Stimulated activated naive B cell treated with anti-CD40 and anti-IgM and Interleukin-4, amounts not matched to agents 10 μg/mL and 1 μg/mL and 100 μg/mL, for 72 hours (primary cell): ENCODE measurements around the gene STAP2.

Experiments
- ATAC-seq, 2 donors: fragments of 150-1000 bp; cut with Tn5 transposase; replicated peaks; 2 replicates each; pipeline ENCODE4 v1.10.0; 2021; ENCODE audit warnings: moderate library complexity in 1 of 2
- DNase-seq: peaks from one replicate; pipeline ENCODE4 v3.0.0; 2021
- H3K27ac Mint-ChIP-seq: one replicate; pipeline ENCODE4 v1.8.0; 2022; ENCODE audit warnings: mild to moderate bottlenecking, mixed read lengths
- H3K27me3 Mint-ChIP-seq, 2 donors: one replicate each; pipeline ENCODE4 v1.8.0; 2022; ENCODE audit warnings: mixed read lengths in 2 of 2
- H3K36me3 Mint-ChIP-seq, 2 donors: one replicate each; pipeline ENCODE4 v1.8.0; 2022; ENCODE audit warnings: mixed read lengths in 2 of 2, mild to moderate bottlenecking in 1 of 2
- H3K4me1 Mint-ChIP-seq, 2 donors: one replicate each; pipeline ENCODE4 v1.8.0; 2022; ENCODE audit warnings: mixed read lengths in 2 of 2, mild to moderate bottlenecking in 1 of 2
- H3K4me3 Mint-ChIP-seq, 2 donors: one replicate each; pipeline ENCODE4 v1.8.0; 2022; ENCODE audit warnings: mild to moderate bottlenecking in 2 of 2, mixed read lengths in 2 of 2, moderate library complexity in 1 of 2
- H3K9me3 Mint-ChIP-seq, 2 donors: one replicate each; pipeline ENCODE4 v1.8.0; 2022; ENCODE audit warnings: mixed read lengths in 2 of 2, mild to moderate bottlenecking in 1 of 2

The STAP2 gene

GRCh38 chr19:4365791-4366665 is 27.4 kb upstream of the STAP2 start:
- Mint-ChIP-seq H3K4me3 (peak overlapping the region in 1 of 2 donors; percentile 19), H3K9me3 (no peaks in the 10 kb centered on the region), H3K27ac (peak overlapping the region; percentile 87), H3K27me3 (no peaks in the 10 kb centered on the region), H3K4me1 (peaks cover 33 to 41% of the 10 kb centered on the region in 2 donors), H3K36me3 (peaks cover 27 to 49% of the 10 kb centered on the region in 2 donors)
- DNase-seq (no peak), ATAC-seq (no peak)

GRCh38 chr19:4365341-4365740 is 26.7 kb upstream of the STAP2 start:
- Mint-ChIP-seq H3K9me3 (no peaks in the 10 kb centered on the region), H3K36me3 (peaks cover 29 to 53% of the 10 kb centered on the region in 2 donors), H3K27me3 (no peaks in the 10 kb centered on the region), H3K4me3 (no peak overlapping the region), H3K27ac (no peak overlapping the region), H3K4me1 (peaks cover 27 to 41% of the 10 kb centered on the region in 2 donors)
- DNase-seq, result no peak
- no peak for ATAC-seq

- Mint-ChIP-seq H3K36me3 (peaks cover 30 to 55% of the 10 kb centered on the region in 2 donors), H3K27ac (peak overlapping the region; percentile 83), H3K27me3 (no peaks in the 10 kb centered on the region), H3K9me3 (no peaks in the 10 kb centered on the region), H3K4me1 (peaks cover 21 to 28% of the 10 kb centered on the region in 2 donors), H3K4me3 (no peak overlapping the region)
- ATAC-seq (no peak), DNase-seq (no peak)
Measured at GRCh38 chr19:4363571-4364304, 25.1 kb upstream of the STAP2 start.

- Mint-ChIP-seq H3K27ac (peak overlapping the region; percentile 79), H3K4me3 (no peak overlapping the region), H3K4me1 (peaks cover 14 to 21% of the 10 kb centered on the region in 2 donors), H3K9me3 (no peaks in the 10 kb centered on the region), H3K27me3 (no peaks in the 10 kb centered on the region), H3K36me3 (peaks cover 24 to 54% of the 10 kb centered on the region in 2 donors)
- ATAC-seq (peak in 1 of 2 donors; percentile 18), DNase-seq (no peak)
Measured at GRCh38 chr19:4362831-4363545, 24.4 kb upstream of the STAP2 start.

- H3K27me3 Mint-ChIP-seq, result no peaks in the 10 kb centered on the region
- no peaks in the 10 kb centered on the region for H3K9me3 Mint-ChIP-seq
- H3K4me3 Mint-ChIP-seq, result no peak overlapping the region
- peaks cover 7 to 18% of the 10 kb centered on the region in 2 donors for H3K4me1 Mint-ChIP-seq
- no peak for ATAC-seq
- H3K27ac Mint-ChIP-seq, result peak overlapping the region; percentile 79
- peaks cover 21 to 50% of the 10 kb centered on the region in 2 donors for H3K36me3 Mint-ChIP-seq
- DNase-seq, result no peak
Measured at GRCh38 chr19:4362101-4362828, 23.6 kb upstream of the STAP2 start.

- Mint-ChIP-seq H3K9me3 (no peaks in the 10 kb centered on the region), H3K4me3 (no peak overlapping the region), H3K27me3 (no peaks in the 10 kb centered on the region), H3K36me3 (peaks cover 18 to 48% of the 10 kb centered on the region in 2 donors), H3K27ac (peak overlapping the region; percentile 92), H3K4me1 (peaks cover 6 to 16% of the 10 kb centered on the region in 2 donors)
- ATAC-seq (no peak), DNase-seq (no peak)
Measured at GRCh38 chr19:4361152-4362046, 22.8 kb upstream of the STAP2 start.

GRCh38 chr19:4360641-4361151 is 22.1 kb upstream of the STAP2 start:
- Mint-ChIP-seq H3K9me3 (no peaks in the 10 kb centered on the region), H3K4me1 (peaks cover 6 to 16% of the 10 kb centered on the region in 2 donors), H3K4me3 (peak overlapping the region in 1 of 2 donors; percentile 22), H3K27me3 (no peaks in the 10 kb centered on the region), H3K36me3 (peaks cover 23 to 53% of the 10 kb centered on the region in 2 donors), H3K27ac (peak overlapping the region; percentile 92)
- DNase-seq, result no peak
- no peak for ATAC-seq

GRCh38 chr19:4360081-4360569 is 21.5 kb upstream of the STAP2 start:
- peaks cover 23 to 50% of the 10 kb centered on the region in 2 donors for H3K36me3 Mint-ChIP-seq
- H3K4me1 Mint-ChIP-seq, result peaks cover 6 to 16% of the 10 kb centered on the region in 2 donors
- ATAC-seq, result no peak
- no peaks in the 10 kb centered on the region for H3K27me3 Mint-ChIP-seq
- no peaks in the 10 kb centered on the region for H3K9me3 Mint-ChIP-seq
- no peak for DNase-seq
- peak overlapping the region; percentile 92 for H3K27ac Mint-ChIP-seq
- H3K4me3 Mint-ChIP-seq, result peak overlapping the region in 1 of 2 donors; percentile 22

- Mint-ChIP-seq H3K36me3 (peaks cover 23 to 51% of the 10 kb centered on the region in 2 donors), H3K27ac (peak overlapping the region; percentile 81), H3K27me3 (no peaks in the 10 kb centered on the region), H3K4me3 (no peak overlapping the region), H3K4me1 (peaks cover 6 to 16% of the 10 kb centered on the region in 2 donors), H3K9me3 (no peaks in the 10 kb centered on the region)
- ATAC-seq (peak in 1 of 2 donors; percentile 18), DNase-seq (no peak)
Measured at GRCh38 chr19:4359627-4360000, 21.0 kb upstream of the STAP2 start.

GRCh38 chr19:4358709-4359626 is 20.3 kb upstream of the STAP2 start:
- Mint-ChIP-seq H3K4me1 (peaks cover 6 to 16% of the 10 kb centered on the region in 2 donors), H3K4me3 (no peak overlapping the region), H3K27ac (peak overlapping the region; percentile 81), H3K27me3 (no peaks in the 10 kb centered on the region), H3K9me3 (no peaks in the 10 kb centered on the region), H3K36me3 (peaks cover 23 to 58% of the 10 kb centered on the region in 2 donors)
- no peak for DNase-seq
- ATAC-seq, result no peak

GRCh38 chr19:4357921-4358326 is 19.3 kb upstream of the STAP2 start:
- DNase-seq, result no peak
- H3K27me3 Mint-ChIP-seq, result no peaks in the 10 kb centered on the region
- H3K36me3 Mint-ChIP-seq, result peaks cover 20 to 53% of the 10 kb centered on the region in 2 donors
- H3K4me3 Mint-ChIP-seq, result peak overlapping the region in 1 of 2 donors; percentile 46
- no peaks in the 10 kb centered on the region for H3K9me3 Mint-ChIP-seq
- H3K27ac Mint-ChIP-seq, result peak overlapping the region; percentile 81
- no peak for ATAC-seq
- H3K4me1 Mint-ChIP-seq, result peaks cover 6 to 16% of the 10 kb centered on the region in 2 donors
